Neuron (in vitro differentiated cells): ENCODE measurements around the gene MDFIC2.
A peak's percentile ranks its signal among the peaks of the same experiment; 100 is the strongest.
"Not testable (repeated sequence)": the region's sequence is repeated elsewhere in the genome, so short reads cannot be mapped to it uniquely, and the experiment has no call there.

ENCODE experiments used
- H2AFZ ChIP-seq: one replicate; pipeline ENCODE4 v1.6.1; 2013; ENCODE audit warnings: low read depth, mild to moderate bottlenecking, inconsistent platforms, low read length, moderate library complexity
- H3K27me3 ChIP-seq: one replicate; pipeline ENCODE4 v1.6.1; 2013; ENCODE audit warnings: low read length; ENCODE audit not compliant: insufficient read depth
- H3K36me3 ChIP-seq: one replicate; pipeline ENCODE4 v1.6.1; 2013; ENCODE audit warnings: low read length; ENCODE audit not compliant: insufficient read depth
- H3K4me1 ChIP-seq: one replicate; pipeline ENCODE4 v1.6.1; 2013; ENCODE audit warnings: low read length; ENCODE audit not compliant: insufficient read depth
- H3K4me3 ChIP-seq: 2 replicates; pipeline ENCODE4 v1.5.1; 2013; ENCODE audit warnings: mild to moderate bottlenecking, low read length, moderate library complexity
- H3K9me3 ChIP-seq: one replicate; pipeline ENCODE4 v1.6.1; 2013; ENCODE audit warnings: low read length

Gene MDFIC2

GRCh38 chr3:70291097-70291482, 21.3 kb downstream of the MDFIC2 start:
- Histone ChIP-seq H3K4me3 (no peak overlapping the region), H3K4me1 (no peaks in the 10 kb centered on the region), H3K9me3 (no peaks in the 10 kb centered on the region), H3K27me3 (no peaks in the 10 kb centered on the region), H3K36me3 (no peaks in the 10 kb centered on the region), H2AFZ (no peak overlapping the region)

GRCh38 chr3:70290431-70291096, 21.9 kb downstream of the MDFIC2 start:
- not testable (repeated sequence) for H3K9me3 ChIP-seq, H2AFZ ChIP-seq, H3K36me3 ChIP-seq, H3K4me1 ChIP-seq, H3K27me3 ChIP-seq, H3K4me3 ChIP-seq

- H3K27me3 ChIP-seq: no peaks in the 10 kb centered on the region
- H3K4me1 ChIP-seq: no peaks in the 10 kb centered on the region
- H3K9me3 ChIP-seq: no peaks in the 10 kb centered on the region
- H3K4me3 ChIP-seq: no peak overlapping the region
- H2AFZ ChIP-seq: no peak overlapping the region
- no peaks in the 10 kb centered on the region for H3K36me3 ChIP-seq
Observed at GRCh38 chr3:70281663-70282062, 30.8 kb downstream of the MDFIC2 start.

- Histone ChIP-seq H3K4me3 (no peak overlapping the region), H3K36me3 (no peaks in the 10 kb centered on the region), H3K27me3 (no peaks in the 10 kb centered on the region), H2AFZ (no peak overlapping the region), H3K9me3 (no peaks in the 10 kb centered on the region), H3K4me1 (no peaks in the 10 kb centered on the region)
Observed at GRCh38 chr3:70277304-70277703, 35.1 kb downstream of the MDFIC2 start.

- Histone ChIP-seq H3K27me3 (no peaks in the 10 kb centered on the region), H3K9me3 (no peaks in the 10 kb centered on the region), H3K4me3 (no peak overlapping the region), H3K4me1 (no peaks in the 10 kb centered on the region), H2AFZ (no peak overlapping the region), H3K36me3 (no peaks in the 10 kb centered on the region)
Observed at GRCh38 chr3:70276901-70277300, 35.5 kb downstream of the MDFIC2 start.

- Histone ChIP-seq H3K4me1 (no peaks in the 10 kb centered on the region), H2AFZ (peak overlapping the region; percentile 69), H3K36me3 (no peaks in the 10 kb centered on the region), H3K27me3 (no peaks in the 10 kb centered on the region), H3K9me3 (no peaks in the 10 kb centered on the region), H3K4me3 (no peak overlapping the region)
Observed at GRCh38 chr3:70273492-70273891, 38.9 kb downstream of the MDFIC2 start.

GRCh38 chr3:70272798-70273197, 39.6 kb downstream of the MDFIC2 start:
- Histone ChIP-seq H3K4me3 (no peak overlapping the region), H3K36me3 (no peaks in the 10 kb centered on the region), H3K27me3 (no peaks in the 10 kb centered on the region), H2AFZ (peak overlapping the region; percentile 69), H3K9me3 (no peaks in the 10 kb centered on the region), H3K4me1 (no peaks in the 10 kb centered on the region)

- H3K36me3 ChIP-seq: no peaks in the 10 kb centered on the region
- H3K4me3 ChIP-seq: no peak overlapping the region
- H3K4me1 ChIP-seq: no peaks in the 10 kb centered on the region
- H3K27me3 ChIP-seq: no peaks in the 10 kb centered on the region
- no peak overlapping the region for H2AFZ ChIP-seq
- H3K9me3 ChIP-seq: no peaks in the 10 kb centered on the region
Observed at GRCh38 chr3:70264122-70264780, 48.2 kb downstream of the MDFIC2 start.

GRCh38 chr3:70261283-70261682, 51.2 kb downstream of the MDFIC2 start:
- Histone ChIP-seq H3K9me3 (no peaks in the 10 kb centered on the region), H3K36me3 (no peaks in the 10 kb centered on the region), H3K27me3 (no peaks in the 10 kb centered on the region), H2AFZ (no peak overlapping the region), H3K4me3 (no peak overlapping the region), H3K4me1 (no peaks in the 10 kb centered on the region)

GRCh38 chr3:70256566-70256965, 55.9 kb downstream of the MDFIC2 start:
- H3K4me3 ChIP-seq: no peak overlapping the region
- H2AFZ ChIP-seq: no peak overlapping the region
- H3K4me1 ChIP-seq: no peaks in the 10 kb centered on the region
- no peaks in the 10 kb centered on the region for H3K9me3 ChIP-seq
- H3K27me3 ChIP-seq: no peaks in the 10 kb centered on the region
- H3K36me3 ChIP-seq: no peaks in the 10 kb centered on the region

GRCh38 chr3:70250492-70250891, 61.9 kb downstream of the MDFIC2 start:
- H3K36me3 ChIP-seq: no peaks in the 10 kb centered on the region
- no peaks in the 10 kb centered on the region for H3K4me1 ChIP-seq
- H2AFZ ChIP-seq: no peak overlapping the region
- no peaks in the 10 kb centered on the region for H3K27me3 ChIP-seq
- H3K4me3 ChIP-seq: no peak overlapping the region
- no peaks in the 10 kb centered on the region for H3K9me3 ChIP-seq

- H3K4me1 ChIP-seq: no peaks in the 10 kb centered on the region
- H2AFZ ChIP-seq: no peak overlapping the region
- H3K9me3 ChIP-seq: no peaks in the 10 kb centered on the region
- H3K4me3 ChIP-seq: no peak overlapping the region
- H3K36me3 ChIP-seq: no peaks in the 10 kb centered on the region
- H3K27me3 ChIP-seq: no peaks in the 10 kb centered on the region
Observed at GRCh38 chr3:70249509-70250160, 62.8 kb downstream of the MDFIC2 start.

- H3K9me3 ChIP-seq: no peaks in the 10 kb centered on the region
- no peak overlapping the region for H2AFZ ChIP-seq
- no peaks in the 10 kb centered on the region for H3K36me3 ChIP-seq
- no peaks in the 10 kb centered on the region for H3K27me3 ChIP-seq
- H3K4me3 ChIP-seq: no peak overlapping the region
- no peaks in the 10 kb centered on the region for H3K4me1 ChIP-seq
Observed at GRCh38 chr3:70248856-70249255, 63.6 kb downstream of the MDFIC2 start.
